Sigmoid colon (tissue), 3 donors: ENCODE measurements around the gene NTN1.

ENCODE experiments used
- POLR2A ChIP-seq, 2 donors: fragments of 450-650 bp; IDR thresholded peaks; one replicate each; pipeline ENCODE4 v1.6.1; 2016; ENCODE audit warnings: antibody characterized with exemption in 2 of 2, mild to moderate bottlenecking in 2 of 2, moderate library complexity in 2 of 2
- TF ChIP-seq, protein P1 (sequence below), 4 experiments: fragments of 450-650 bp in 3 of 4; fragments of 200-600 bp in 1 of 4; IDR thresholded peaks; one replicate each; pipeline ENCODE4 v1.5.1; 2016 to 2019; ENCODE audit warnings: antibody characterized with exemption in 4 of 4, mild to moderate bottlenecking in 3 of 4, moderate library complexity in 2 of 4

DNA sequence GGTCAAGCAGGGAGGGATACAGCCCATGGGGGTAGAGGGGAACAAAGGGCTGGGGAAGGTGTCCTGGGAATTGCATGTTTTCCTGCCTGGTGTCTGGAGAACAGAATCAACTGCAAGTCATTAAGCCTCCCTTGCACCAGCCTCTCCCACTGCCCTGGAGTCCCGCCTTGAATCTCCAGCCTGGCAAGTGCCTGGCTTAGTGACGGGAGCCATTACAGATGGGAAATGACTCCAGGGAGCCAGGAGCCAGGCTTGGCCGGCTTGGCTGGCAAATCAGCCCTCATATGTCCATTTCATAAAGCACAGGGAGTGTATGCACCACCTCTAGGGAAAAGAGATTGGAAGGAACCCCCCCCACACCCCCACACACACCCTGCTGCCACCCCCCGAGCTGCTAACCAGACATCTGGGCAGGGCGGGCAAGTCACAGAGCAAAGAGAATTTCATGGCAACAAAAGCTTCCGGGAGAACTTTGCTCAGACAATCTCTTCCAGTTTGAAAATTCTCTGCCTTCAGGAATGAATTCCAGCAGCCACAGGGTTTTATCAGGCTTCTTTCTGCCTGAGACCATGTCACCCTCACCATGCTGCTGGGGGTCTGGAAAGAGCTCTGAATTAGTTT is 127.7 kb downstream of the NTN1 start:
- no peak for TF ChIP-seq POLR2A (IDR thresholded peaks at IDR 0.05)
- TF ChIP-seq, protein P1, sequence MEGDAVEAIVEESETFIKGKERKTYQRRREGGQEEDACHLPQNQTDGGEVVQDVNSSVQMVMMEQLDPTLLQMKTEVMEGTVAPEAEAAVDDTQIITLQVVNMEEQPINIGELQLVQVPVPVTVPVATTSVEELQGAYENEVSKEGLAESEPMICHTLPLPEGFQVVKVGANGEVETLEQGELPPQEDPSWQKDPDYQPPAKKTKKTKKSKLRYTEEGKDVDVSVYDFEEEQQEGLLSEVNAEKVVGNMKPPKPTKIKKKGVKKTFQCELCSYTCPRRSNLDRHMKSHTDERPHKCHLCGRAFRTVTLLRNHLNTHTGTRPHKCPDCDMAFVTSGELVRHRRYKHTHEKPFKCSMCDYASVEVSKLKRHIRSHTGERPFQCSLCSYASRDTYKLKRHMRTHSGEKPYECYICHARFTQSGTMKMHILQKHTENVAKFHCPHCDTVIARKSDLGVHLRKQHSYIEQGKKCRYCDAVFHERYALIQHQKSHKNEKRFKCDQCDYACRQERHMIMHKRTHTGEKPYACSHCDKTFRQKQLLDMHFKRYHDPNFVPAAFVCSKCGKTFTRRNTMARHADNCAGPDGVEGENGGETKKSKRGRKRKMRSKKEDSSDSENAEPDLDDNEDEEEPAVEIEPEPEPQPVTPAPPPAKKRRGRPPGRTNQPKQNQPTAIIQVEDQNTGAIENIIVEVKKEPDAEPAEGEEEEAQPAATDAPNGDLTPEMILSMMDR (IDR thresholded peaks at IDR 0.05), result no peak
